Rectal smooth muscle tissue (tissue), 1 donor: ENCODE results near the gene ABCB11.
"Not testable (repeated sequence)": the region's sequence is repeated elsewhere in the genome, so short reads cannot be mapped to it uniquely, and the experiment has no call there.

Source experiments
- H3K27ac ChIP-seq: one replicate; pipeline ENCODE4 v1.7.0; 2013; ENCODE audit warnings: low read depth, low read length, inconsistent platforms
- H3K27me3 ChIP-seq: one replicate; pipeline ENCODE4 v1.7.0; 2013; ENCODE audit warnings: low read length; ENCODE audit not compliant: control insufficient read depth, insufficient read depth
- H3K36me3 ChIP-seq: one replicate; pipeline ENCODE4 v1.7.0; 2013; ENCODE audit warnings: low read length; ENCODE audit not compliant: control insufficient read depth, insufficient read depth
- H3K4me1 ChIP-seq: one replicate; pipeline ENCODE4 v1.7.0; 2013; ENCODE audit warnings: low read length; ENCODE audit not compliant: control insufficient read depth, insufficient read depth
- H3K4me3 ChIP-seq: one replicate; pipeline ENCODE4 v1.7.0; 2013; ENCODE audit warnings: low read length
- H3K9ac ChIP-seq: one replicate; pipeline ENCODE4 v1.7.0; 2013; ENCODE audit warnings: low read length

The ABCB11 gene

DNA sequence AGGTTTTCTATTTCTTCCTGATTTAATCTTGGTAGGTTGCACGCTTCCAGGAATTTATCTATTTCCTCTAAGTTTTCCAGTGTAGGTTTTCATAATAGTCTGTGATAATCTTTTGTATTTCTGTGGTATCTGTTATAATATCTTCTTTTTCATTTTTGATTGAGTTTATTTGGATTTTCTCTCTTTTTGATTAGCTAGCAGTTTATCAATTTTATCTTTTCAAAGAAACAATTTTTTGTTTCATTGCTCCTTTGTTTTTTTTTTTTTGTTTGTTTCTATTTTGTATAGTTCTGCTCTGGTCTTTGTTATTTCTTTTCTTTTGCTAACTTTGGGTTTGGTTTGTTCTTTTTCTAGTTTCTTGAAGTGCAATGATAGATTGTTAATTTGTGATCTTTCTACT, 78.7 kb downstream of the ABCB11 start:
- Histone ChIP-seq H3K4me1 (no peaks in the 10 kb centered on the region), H3K27me3 (no peaks in the 10 kb centered on the region), H3K36me3 (no peaks in the 10 kb centered on the region), H3K9ac (no peak overlapping the region), H3K27ac (no peak overlapping the region), H3K4me3 (no peak overlapping the region)

- Histone ChIP-seq H3K9ac (no peak overlapping the region), H3K36me3 (no peaks in the 10 kb centered on the region), H3K27me3 (no peaks in the 10 kb centered on the region), H3K27ac (no peak overlapping the region), H3K4me1 (no peaks in the 10 kb centered on the region), H3K4me3 (no peak overlapping the region)
Measured at GRCh38 chr2:168951871-168952270, 79.3 kb downstream of the ABCB11 start.

GRCh38 chr2:168949324-168949723, 81.8 kb downstream of the ABCB11 start:
- Histone ChIP-seq H3K9ac (no peak overlapping the region), H3K27me3 (no peaks in the 10 kb centered on the region), H3K4me3 (no peak overlapping the region), H3K27ac (no peak overlapping the region), H3K4me1 (no peaks in the 10 kb centered on the region), H3K36me3 (no peaks in the 10 kb centered on the region)

DNA sequence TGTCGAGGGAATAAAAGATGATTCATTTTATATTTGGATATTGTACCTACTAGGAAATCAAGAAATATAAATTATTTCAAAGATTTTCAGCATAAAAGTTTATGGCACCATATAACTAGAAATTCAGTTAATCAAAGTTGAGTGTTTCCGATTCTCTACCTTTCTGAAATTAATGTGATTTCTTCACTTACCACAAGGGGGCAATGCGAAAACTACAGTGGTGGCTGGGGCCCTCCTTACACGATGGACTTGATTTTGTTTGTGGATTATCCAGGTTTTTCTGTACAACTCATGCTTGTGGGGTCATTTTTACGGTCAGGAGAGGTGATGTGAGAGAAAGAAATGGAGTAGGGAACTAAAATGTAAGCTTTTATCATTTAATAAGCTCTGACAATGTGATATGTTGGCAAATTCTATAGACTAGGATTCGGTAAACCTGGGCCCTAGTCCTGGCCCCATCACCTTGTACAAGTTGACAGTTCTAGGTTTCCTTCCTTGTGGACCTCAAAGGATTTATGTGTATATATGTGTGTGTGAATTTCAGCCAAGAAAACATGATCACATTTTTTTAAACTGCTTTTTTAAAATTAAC, 82.4 kb downstream of the ABCB11 start:
- no peaks in the 10 kb centered on the region for H3K27me3 ChIP-seq
- H3K27ac ChIP-seq = no peak overlapping the region
- H3K36me3 ChIP-seq = no peaks in the 10 kb centered on the region
- no peaks in the 10 kb centered on the region for H3K4me1 ChIP-seq
- H3K4me3 ChIP-seq = no peak overlapping the region
- H3K9ac ChIP-seq = no peak overlapping the region

DNA sequence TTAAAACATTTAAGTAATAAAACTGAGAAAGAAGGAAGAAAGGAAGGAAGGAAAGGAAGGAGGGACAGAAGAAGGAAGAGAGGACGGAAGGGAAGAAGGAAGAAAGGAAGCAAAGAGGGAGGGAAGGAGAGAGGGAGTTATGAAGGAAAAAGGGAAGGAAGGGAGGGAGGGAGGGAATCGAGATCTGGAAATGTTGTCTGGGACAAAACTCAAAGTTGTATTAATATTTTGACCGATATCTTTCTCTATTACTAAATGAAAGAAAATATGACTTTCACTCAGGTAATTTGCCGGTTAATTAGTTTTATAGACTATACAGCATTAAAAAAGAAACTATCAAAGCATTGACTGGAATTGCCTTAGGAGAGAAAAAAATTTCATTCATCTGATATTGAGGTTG, 85.6 kb downstream of the ABCB11 start:
- Histone ChIP-seq H3K27me3 (no peaks in the 10 kb centered on the region), H3K27ac (no peak overlapping the region)

GRCh38 chr2:168944065-168944464, 87.1 kb downstream of the ABCB11 start:
- H3K36me3 ChIP-seq = no peaks in the 10 kb centered on the region
- H3K4me1 ChIP-seq = no peaks in the 10 kb centered on the region
- no peak overlapping the region for H3K4me3 ChIP-seq
- H3K27ac ChIP-seq = no peak overlapping the region
- no peak overlapping the region for H3K9ac ChIP-seq
- no peaks in the 10 kb centered on the region for H3K27me3 ChIP-seq

More for the DNA sequence above, 85.6 kb downstream of the ABCB11 start:
- Histone ChIP-seq H3K4me3 (no peak overlapping the region), H3K9ac (no peak overlapping the region), H3K4me1 (no peaks in the 10 kb centered on the region), H3K36me3 (no peaks in the 10 kb centered on the region)

- H3K27ac ChIP-seq = no peak overlapping the region
- H3K36me3 ChIP-seq = no peaks in the 10 kb centered on the region
- no peaks in the 10 kb centered on the region for H3K4me1 ChIP-seq
- H3K9ac ChIP-seq = no peak overlapping the region
- H3K4me3 ChIP-seq = no peak overlapping the region
- H3K27me3 ChIP-seq = no peaks in the 10 kb centered on the region
Measured at GRCh38 chr2:168941297-168941696, 89.8 kb downstream of the ABCB11 start.

DNA sequence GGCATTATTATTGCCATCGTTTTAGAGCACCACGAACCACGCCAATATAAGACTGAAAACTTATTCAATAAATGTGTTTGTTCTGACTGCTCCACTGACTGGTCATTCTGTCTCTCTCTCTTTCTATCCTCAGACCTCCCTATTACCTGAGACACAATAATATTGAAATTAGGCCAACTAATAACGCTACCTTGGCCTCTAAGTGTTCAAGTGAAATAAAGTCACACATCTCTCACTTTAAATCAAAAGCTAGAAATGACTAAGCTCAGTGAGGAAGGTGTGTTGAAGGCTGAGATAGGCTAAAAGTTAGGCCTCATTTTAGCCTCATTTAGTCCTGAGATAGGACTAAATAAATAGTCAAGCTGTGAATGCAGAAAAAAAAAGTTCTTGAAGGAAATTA, 91.2 kb downstream of the ABCB11 start:
- H3K9ac ChIP-seq = no peak overlapping the region
- H3K4me3 ChIP-seq = no peak overlapping the region
- no peaks in the 10 kb centered on the region for H3K36me3 ChIP-seq
- no peaks in the 10 kb centered on the region for H3K27me3 ChIP-seq
- no peak overlapping the region for H3K27ac ChIP-seq
- no peaks in the 10 kb centered on the region for H3K4me1 ChIP-seq

- Histone ChIP-seq H3K27me3 (no peaks in the 10 kb centered on the region), H3K4me1 (no peaks in the 10 kb centered on the region), H3K9ac (no peak overlapping the region), H3K36me3 (no peaks in the 10 kb centered on the region), H3K27ac (no peak overlapping the region), H3K4me3 (no peak overlapping the region)
Measured at GRCh38 chr2:168939061-168939460, 92.1 kb downstream of the ABCB11 start.

DNA sequence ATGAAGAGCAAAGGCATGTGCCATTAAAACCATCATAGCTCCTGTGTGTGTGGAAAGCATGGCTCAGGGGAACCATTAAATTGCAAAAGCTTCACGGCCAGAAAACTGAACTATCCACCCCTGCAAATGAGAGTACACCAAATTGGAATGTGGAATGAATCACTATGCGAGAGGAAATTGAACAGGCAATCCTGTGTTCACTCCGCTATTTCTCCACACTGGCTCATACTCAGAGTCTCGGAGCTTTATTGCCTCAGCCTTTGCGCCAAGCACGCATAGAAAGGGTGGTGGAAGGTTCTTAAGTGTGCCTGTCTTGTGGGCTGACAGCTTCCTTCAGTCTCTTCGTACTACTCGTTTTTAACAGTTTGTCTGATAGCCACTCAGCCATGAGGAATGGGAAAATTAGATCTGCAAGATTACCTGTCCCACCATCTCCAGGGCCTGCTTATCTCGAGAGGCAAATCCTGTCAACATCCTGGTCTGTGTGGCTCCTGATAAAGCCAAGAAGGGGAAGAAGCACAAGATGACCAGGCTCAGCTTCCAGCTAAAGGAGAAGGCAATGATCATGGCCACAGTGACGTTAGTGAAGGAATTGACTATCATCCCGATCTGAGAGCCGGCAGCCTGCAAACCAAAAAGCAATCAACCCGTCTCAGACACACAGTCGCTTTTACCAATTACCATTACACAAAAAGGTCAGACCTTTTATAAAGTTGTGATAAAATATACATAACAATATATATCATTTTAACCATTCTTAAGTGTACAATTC, 95.1 kb downstream of the ABCB11 start:
- Histone ChIP-seq H3K36me3 (no peaks in the 10 kb centered on the region), H3K9ac (no peak overlapping the region), H3K4me3 (no peak overlapping the region), H3K27ac (no peak overlapping the region), H3K27me3 (no peaks in the 10 kb centered on the region), H3K4me1 (no peaks in the 10 kb centered on the region)

DNA sequence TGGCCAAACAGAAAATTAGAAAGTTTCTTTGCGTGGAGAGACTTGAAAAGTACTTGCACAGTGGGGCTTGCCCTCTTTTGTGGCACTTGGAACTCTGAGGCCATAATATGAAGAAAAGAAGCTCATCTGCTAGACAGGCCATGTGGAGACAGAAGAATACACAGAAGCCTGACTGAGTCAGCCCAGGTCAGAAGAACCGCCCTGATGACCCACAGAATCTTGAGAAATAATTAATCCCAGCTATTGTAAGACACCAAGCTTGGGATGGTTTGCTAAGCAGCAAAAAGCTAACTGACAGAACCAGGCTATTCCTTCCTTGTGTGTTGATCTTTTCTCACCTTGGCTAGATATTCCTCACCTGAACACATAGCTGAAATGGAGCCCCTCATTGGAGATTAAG, 96.3 kb downstream of the ABCB11 start:
- H3K4me3 ChIP-seq = no peak overlapping the region
- no peaks in the 10 kb centered on the region for H3K36me3 ChIP-seq
- H3K27ac ChIP-seq = no peak overlapping the region
- H3K9ac ChIP-seq = no peak overlapping the region
- H3K27me3 ChIP-seq = no peaks in the 10 kb centered on the region
- no peaks in the 10 kb centered on the region for H3K4me1 ChIP-seq

- not testable (repeated sequence) for H3K4me1 ChIP-seq, H3K4me3 ChIP-seq, H3K27me3 ChIP-seq, H3K27ac ChIP-seq, H3K36me3 ChIP-seq, H3K9ac ChIP-seq
Measured at GRCh38 chr2:168932174-168932573, 99.0 kb downstream of the ABCB11 start.

- Histone ChIP-seq H3K36me3 (no peaks in the 10 kb centered on the region), H3K9ac (no peak overlapping the region), H3K27ac (no peak overlapping the region), H3K4me3 (no peak overlapping the region), H3K4me1 (no peaks in the 10 kb centered on the region), H3K27me3 (no peaks in the 10 kb centered on the region)
Measured at GRCh38 chr2:168930242-168930641, 100.9 kb downstream of the ABCB11 start.
